WTC11 (cell line): ENCODE data around the gene SLC10A4.
"Not testable (repeated sequence)": the region's sequence is repeated elsewhere in the genome, so short reads cannot be mapped to it uniquely, and the experiment has no call there.

Source experiments
- CTCF ChIP-seq: fragments of 200-600 bp; IDR thresholded peaks from 2 replicates; pipeline ENCODE4 v1.8.0; 2022; ENCODE audit warnings: antibody characterized with exemption
- ETV6 ChIP-seq: sonication (generic); formaldehyde crosslinking; IDR thresholded peaks from 2 replicates; pipeline ENCODE4 v1.8.1; 2022; ENCODE audit warnings: mild to moderate bottlenecking, missing genetic modification reagents
- JUN ChIP-seq: sonication (generic); formaldehyde crosslinking; IDR thresholded peaks from 2 replicates; pipeline ENCODE4 v1.8.0; 2023; ENCODE audit warnings: mild to moderate bottlenecking, missing genetic modification reagents
- SMAD4 ChIP-seq: sonication (generic); formaldehyde crosslinking; IDR thresholded peaks from 2 replicates; pipeline ENCODE4 v1.8.0; 2022; ENCODE audit warnings: mild to moderate bottlenecking, missing genetic modification reagents
- USF2 ChIP-seq: sonication (generic); formaldehyde crosslinking; IDR thresholded peaks from 2 replicates; pipeline ENCODE4 v1.8.1; 2023; ENCODE audit warnings: mild to moderate bottlenecking, missing genetic modification reagents, moderate library complexity

- TF ChIP-seq USF2 (CRISPR knock-in tag); CTCF; ETV6 (CRISPR knock-in tag); SMAD4; JUN (CRISPR knock-in tag): not testable (repeated sequence)
Observed at GRCh38 chr4:48451656-48452055, 31.5 kb upstream of the SLC10A4 start.
